Fibroblast of lung (primary cell): ENCODE data around the gene ZNF134.

ENCODE experiments used
- CTCF ChIP-seq, 2 donors: IDR thresholded peaks in 1 of 2; conservative IDR thresholded peaks in 1 of 2; 1 replicate in 1 of 2; 2 replicates in 1 of 2; pipeline ENCODE4 v1.5.1; 2011 to 2012; ENCODE audit warnings: low read length in 2 of 2, control low read depth in 1 of 2, inconsistent platforms in 1 of 2, low read depth in 1 of 2, mild to moderate bottlenecking in 1 of 2
- EZH2 ChIP-seq: IDR thresholded peaks from 2 replicates; pipeline ENCODE4 v1.5.1; 2012; ENCODE audit warnings: low read length, control low read depth, mild to moderate bottlenecking; ENCODE audit errors: missing control alignments

GRCh38 chr19:57655443-57655842, 41.4 kb downstream of the ZNF134 start:
- TF ChIP-seq CTCF (conservative IDR thresholded peaks at IDR 0.05 in 1 of 2, IDR thresholded peaks at IDR 0.05 in 1 of 2; ENCODE audit: low read depth in 1 of 2, low read length in 2 of 2) (no peak), EZH2 (no peak)
